HuH-7 (cell line): Measurements from ENCODE around the gene IGFBP5.

ENCODE experiments used
- DNase-seq: peaks from one replicate; pipeline ENCODE4 v3.0.0; 2011; ENCODE audit warnings: low spot score

Gene IGFBP5

DNA sequence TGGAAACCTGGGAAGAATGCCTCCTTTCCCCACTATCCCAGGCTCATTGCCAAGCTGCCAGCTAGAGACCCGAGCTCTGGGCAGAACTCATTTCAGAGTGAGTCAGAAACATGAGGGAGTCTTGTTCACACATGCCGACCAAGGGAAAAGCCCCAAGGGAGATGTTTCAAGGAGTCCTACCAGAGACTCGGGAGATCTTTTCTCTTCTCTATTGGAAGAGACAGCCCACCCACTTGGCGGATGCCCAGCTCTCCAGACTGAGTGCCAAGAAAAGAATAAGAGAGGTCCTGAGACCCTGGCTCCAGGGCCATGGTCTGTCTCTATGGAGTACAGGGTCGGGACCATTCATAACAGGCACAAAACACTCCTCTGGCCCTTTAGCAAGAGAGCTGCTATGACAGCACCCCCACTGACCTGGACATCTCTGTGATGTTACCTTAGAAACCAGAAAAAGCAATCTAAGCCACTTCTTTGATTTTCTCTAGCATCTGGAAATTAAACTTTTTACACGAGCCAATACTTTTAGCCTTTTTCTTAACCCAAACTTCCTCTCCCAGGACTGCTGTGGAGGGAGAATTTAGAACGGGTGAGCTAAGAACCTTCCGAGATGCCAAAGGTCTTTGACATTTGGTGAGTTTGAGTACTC lies 18.5 kb upstream of the IGFBP5 start:
- no peak for DNase-seq

DNA sequence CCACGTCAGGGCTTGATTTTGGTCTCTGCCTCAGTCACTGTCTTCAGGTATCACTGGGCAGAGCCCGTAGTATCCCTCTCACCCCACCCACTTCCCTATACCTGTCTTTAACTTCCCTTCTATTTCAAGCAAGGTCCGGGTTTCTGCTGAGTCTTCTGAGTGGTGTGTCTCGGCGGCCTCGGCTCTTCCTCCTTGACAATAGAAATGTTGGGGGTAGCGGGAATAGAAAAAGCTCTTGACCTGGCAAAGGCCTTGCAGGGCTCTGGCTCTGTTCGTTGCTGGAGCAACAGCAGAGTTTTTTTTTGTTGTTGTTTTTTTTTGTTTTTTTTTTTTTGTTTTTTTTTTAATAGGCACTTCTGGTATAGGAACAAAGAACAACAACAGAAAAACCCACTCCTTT lies 16.0 kb upstream of the IGFBP5 start:
- no peak for DNase-seq

DNA sequence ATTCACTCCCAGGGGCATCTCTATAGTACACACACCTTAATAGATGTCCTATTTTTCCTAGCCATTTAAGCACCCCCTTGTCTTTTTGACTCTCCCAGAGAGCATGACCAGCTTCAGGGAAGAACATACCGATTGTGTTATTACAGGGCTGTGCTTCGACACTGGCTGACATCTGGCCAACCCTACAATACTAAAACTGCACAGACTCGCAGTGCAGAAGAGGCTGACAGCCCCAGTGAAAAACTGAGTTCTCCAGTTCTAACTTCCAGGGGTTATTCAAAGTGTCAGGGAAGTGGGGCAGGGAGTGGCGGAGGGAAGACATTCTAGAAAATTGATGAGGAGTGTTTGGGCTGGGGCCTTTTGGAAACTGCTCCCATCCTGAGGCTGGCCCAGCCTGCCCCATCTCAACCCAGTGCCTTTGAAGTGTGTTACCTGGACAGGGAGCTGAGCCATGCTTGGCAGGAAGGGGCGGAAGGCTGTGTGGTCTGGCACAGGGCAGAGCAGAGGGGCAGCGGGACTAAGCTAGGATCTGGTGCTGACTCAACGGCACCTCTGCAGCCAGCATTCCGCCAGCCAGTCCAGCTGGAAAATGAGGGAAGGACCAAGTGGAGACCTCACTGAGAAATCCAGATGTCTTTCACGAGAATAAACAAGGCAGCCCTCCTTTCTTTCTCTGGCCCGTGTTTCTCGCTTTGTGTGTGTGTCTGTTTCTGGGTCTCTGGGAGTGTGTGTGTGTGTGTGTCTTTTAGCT lies 15.4 kb upstream of the IGFBP5 start:
- DNase-seq: no peak

DNA sequence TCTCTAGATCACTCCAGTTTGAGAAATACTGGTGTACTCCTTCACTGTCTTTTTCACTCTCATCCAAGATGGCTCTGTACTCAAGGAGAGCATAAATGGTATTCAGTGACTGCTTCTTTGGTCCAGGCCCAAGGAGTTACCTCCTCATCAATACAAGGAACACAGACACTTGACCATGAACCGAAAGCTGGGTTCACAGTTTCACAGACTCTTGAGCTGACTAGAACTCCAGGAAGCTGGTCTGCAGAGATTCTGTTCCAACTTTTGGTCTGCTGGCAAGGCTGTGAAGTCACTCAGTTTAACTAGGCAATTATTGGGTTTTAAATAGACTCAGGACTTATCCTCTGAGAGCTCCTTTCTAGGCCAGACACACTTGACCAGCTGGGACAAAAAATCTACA lies 7.4 kb upstream of the IGFBP5 start:
- DNase-seq: no peak

DNA sequence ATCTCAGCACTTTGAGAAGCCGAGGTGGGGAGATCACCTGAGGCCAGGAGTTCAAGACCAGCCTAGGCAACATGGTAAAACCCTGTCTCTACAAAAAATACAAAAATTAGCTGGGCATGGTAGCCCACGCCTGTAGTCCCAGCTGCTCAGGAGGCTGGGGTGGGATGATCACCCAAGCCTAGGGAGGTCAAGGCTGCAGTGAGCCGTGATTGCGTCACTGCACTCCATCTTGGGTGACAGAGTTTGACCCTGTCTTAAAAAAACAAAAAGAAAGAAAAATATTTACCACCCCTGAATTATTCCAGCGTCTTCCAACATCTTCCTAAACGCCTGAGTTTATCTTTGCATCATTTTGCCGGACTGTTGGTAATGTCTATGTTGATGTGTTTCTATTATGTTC lies 6.2 kb upstream of the IGFBP5 start:
- no peak for DNase-seq

DNA sequence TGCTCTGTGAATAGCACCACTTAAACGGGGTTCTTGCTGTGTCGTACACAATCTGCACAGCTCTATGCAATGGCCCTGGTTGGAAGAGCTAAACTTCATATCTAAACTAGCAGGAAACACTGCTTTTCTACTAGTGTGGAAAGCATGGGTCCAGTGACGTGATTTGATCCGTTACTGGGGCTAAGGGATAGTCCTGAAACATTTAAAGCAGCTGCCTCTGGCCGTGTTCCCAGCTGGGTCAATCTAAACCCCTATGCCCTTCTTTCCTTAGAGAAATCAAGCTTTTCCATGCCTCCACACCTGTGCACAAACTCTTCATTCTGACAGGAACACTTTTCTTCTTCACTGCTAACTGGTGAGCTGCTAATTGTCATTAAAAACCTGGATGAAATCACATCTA lies 5.4 kb upstream of the IGFBP5 start:
- no peak for DNase-seq

DNA sequence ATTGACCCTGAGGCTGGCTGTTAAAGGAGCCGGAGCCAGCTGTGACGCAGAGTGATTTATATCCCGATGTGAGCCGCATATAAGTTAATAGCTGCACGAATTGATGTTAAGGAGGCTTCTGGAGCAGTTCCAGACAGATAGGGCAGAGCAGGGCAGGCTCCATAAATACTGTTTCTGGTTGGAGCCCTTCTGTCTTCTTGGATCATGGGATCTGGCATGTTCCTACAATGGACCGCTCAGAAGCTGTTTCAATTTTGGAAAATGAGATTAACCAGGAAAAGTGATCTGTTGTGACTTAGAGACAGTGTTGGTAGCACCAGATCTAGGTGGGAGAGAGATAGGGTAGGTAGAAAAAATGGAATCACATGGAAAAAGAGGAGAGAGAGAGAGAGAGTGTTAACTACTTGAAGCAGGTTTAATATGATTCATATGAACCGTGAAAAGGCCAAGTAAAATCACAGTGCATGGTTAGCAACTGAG lies 4.8 kb upstream of the IGFBP5 start:
- no peak for DNase-seq

DNA sequence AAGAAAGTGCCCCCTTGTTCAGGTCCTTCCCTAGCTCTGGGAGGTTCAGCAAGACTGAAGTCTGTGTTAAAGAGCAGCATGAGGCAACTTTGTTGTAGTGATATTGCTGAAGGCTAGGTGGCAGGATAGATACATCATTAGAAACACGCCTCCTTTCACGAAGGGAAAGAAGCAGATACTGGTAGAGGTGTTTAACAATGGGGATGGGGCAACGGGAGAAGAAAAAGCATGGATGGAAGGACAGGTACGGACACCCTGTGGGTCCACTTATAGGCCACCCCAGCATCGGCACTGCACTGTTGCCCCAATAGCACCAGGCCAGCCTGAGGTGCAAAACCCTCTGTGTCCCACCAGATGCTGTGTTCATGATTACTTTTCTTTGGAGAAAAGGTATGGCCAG lies 3.5 kb upstream of the IGFBP5 start:
- no peak for DNase-seq

DNA sequence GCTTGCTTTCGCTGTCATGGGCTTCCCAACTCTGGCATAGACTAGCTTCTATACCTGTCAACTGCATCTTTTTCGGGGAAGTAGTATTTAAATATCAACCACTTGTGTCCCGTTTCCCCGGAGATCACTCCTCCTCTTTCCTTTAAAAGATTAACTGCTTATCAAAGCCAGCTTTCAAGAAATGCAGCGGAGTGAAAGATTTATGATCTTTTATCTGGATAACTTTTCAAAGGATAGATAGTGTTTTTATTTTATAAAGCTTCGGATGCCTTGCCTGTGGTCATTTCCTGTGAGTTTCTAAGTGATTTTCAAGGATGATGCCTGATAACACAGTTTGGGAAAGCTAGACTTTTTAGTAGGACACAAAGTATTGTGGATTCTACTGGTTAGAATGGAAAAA lies 2.9 kb upstream of the IGFBP5 start:
- no peak for DNase-seq

DNA sequence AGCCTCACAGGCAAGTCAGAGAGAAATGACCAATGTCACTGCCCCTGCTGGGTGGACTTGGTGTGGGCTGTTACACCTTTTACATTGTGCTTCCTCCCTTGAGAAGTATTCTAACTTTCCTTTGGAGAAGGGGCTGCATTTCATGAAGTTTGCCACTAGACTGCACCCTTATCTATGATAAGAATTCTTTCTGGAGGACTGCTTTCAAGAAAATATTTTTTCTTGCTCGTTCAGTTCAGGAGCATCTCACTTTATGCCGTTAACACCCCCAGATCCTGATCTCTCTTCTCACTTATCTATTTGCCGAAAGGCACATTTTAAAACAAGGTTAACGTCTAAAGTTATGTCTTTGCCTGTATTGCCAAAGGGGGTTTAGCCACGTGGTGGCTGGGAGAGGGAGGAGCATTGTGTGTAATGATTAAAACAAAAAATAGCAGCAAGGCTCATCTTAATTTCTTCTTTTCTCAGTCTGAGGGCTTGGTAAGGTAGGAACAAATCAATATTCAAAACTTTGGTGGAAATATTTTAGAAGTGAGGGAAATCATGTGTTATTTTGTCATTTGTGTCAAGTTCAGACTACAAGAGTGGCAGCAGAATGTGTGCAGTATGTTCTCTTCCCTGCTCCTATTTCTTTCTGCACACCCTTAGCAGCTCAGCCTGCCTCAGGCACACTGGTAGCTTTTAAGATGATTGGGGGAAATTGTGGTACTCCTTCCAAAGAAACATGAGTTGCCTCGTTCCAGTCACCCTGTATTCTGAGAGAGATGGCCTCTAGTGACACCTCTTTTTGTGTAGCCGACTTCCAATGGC lies 1.6 kb upstream of the IGFBP5 start:
- no peak for DNase-seq

DNA sequence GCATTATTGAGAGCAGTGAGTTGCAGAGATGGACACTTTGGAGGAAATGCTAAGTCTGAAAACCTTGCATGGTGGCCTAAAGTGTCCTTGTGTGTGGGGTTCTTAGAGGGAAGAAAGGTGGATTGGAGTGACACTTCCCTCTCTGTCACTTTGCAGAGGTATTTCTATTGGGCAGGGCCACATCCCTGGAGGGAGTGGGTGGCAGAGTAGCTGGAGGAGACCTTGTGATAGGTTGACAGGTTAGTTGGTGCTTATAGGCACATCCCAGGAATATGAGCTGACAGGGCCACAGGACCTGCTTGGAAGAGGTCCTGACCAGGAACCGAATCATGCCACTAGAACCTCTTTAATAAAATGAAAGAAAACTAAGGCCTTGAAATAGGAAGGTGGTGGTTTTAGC lies 972 bp upstream of the IGFBP5 start:
- no peak for DNase-seq

DNA sequence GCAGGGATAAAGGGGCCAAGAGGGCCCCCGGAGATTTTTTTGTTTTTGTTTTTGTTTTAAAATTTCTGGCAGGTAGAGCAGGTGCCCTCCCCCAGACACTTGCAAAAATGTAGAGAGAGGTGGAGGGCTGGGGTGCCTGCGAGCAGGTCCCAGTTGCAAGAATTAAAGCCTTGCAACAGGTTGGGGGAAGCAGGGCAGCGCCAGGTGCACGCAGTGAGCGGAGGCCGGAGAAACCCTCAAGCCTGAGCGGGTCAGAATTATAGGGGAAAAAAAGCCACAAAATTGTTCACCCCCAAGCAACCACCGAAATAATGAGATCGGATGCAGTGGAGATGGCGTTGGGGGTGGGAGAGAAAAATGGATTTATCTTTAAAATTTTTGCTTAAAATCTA lies 527 bp downstream of the IGFBP5 start:
- no peak for DNase-seq

DNA sequence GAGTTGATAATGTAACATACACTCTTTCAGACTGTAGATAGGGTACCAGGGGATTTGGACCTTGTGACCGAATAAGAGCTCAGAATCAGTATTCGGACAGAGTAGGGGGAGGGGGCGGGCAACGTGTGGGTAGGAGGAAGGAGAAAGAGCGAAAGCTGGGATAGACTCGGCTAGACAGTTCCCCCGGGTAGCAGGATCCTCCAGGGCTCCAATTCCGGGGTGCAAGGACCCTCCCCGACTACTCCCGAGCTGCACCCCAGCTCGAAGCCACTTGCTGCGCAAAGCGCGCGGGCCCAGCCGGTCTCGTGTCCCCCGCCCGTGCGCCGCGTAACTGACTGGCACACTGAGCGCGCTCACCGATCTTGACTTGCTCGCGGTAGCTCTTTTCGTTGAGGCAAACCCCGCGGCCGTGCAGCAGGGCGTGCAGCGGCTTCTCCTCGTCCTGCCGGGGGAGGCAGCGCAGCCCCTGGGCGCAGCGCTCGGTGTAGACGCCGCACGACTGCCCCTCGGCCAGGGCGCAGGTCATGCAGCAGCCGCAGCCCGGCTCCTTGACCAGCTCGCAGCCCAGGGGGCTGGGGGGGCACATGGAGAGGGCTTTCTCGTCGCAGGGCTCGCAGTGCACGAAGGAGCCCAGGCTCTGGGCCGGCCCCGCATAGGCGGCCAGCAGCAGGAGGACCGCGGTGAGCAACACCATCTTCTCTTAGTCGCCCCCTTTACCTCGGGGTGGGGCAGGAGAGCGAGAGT lies 1.1 kb downstream of the IGFBP5 start:
- no peak for DNase-seq

DNA sequence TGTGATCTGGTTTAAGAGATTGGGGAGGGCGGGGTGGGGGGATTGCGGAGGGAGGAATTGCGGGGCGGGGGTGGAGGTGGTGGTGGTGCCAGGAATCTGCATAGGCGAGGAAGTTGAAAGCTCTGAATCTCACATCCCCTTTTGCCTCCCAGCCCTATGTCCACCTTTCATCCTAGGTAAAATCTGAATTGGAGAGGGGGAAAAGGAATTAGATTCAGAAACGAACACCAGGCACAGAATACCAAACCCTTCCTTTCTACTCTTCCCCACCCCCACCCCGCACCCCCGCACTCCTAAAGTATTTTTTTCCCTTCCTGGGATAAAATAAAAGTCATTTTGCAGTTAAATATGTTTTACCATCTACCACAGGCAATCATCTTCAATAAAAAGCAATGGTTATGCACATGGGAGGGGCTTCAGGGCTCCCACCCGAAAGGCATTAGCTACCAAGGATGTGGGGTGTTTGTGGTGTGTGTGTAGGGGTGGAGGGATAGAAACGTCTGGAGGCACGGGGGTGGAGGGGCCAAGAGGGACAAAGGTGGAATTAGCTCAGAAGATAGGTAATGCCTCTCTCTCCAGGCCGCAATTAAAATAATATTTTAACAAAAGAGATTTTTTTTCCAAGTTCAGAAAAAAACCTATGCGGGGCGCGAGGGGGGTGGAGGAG lies 1.8 kb downstream of the IGFBP5 start:
- no peak for DNase-seq

DNA sequence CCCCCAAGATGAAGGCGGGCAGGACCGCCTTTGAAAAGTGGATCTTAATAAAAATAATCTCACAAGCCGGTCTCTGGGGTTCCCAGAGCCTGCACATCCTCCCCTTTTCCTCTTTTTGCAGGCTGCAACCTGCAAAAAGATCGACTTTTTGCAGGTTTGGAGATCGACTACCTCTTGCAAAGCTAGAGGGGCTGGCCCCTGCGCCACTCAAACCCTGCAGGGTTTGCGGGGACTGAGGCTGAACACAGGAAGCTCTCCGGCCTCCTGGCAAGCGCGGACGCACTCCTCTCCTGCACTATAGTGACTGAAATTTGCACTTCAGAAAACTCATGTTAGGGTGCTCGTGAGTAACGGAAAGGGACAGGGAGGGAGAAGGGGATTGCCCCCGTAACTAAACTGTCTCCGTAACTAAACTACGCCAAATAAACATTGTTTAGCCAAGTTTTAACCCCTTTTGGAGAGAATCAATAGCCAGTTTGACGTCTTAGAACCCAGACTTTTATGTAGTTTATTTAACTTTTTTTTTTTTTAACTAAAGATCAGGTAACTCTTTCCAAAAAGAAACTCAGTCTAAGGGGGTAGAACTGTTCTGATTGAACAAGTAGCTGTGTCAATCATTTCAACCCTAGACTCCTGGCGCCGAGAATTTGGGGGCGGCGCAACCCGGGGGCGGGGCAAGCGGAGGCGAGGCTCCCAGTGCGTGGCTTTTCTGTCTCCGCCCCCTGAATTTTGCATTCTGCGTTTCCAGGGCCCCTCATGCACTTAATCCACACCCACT lies 2.5 kb downstream of the IGFBP5 start:
- peak; percentile 88 for DNase-seq

DNA sequence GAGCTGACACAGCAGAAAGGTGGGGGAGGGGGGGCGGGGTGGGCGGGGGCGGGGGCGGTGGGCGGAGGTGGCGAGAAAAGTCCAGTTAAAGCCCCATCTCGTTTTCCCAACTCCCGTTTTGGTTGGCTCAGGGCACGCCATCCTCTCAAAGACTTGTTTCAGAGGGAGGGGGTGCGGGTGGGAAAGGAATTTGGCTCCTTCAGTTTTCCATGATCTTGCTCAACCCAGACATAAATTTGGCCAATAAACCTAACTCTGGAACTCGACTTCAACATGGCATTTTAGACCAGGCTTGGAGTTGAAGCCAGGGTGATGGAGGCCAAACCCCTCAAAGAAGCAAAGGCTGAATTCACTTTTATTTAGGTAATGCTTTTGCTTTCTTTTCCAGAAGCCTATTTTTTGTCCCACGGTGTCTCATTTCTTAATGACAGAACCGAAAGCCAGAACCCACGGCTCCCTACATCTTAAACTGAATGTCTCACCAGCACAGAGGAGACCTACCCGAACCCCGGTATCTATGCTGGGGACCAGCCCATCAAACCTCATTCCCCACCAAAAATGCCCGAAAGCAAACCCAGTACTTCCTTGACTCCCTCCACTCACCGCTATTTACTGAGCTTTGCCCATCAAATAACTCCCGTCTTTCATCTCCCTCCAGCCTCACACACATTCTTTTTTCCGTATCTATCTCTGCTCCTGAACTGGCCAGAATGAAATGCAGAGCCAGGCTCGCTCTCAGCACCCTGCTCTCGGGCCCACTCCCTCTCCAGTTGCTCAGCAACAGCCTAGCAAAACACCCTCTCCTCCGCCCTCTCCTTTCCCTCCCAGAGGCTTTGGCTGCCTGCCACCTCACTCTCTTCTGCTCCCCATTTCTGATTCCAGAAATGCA lies 4.3 kb downstream of the IGFBP5 start:
- no peak for DNase-seq

DNA sequence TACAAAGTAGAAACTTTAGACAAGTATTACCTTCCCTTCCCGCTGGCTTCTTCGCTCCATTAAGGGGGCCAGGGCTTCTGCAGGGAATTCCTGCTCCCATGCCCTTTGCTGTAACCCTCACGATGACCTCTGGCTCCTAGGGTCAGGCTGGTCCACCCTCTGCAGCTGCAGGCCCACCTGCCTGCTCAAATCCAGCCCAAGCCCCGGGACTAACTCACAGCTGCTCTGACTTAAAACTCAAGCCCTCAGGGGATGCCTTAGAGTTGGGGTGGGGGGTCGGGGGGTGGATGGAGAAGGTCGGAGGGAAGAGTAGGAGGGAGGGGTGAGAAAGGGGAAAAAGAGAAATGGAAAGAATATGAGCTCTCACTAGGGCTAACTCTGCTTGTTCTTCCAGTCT lies 4.9 kb downstream of the IGFBP5 start:
- DNase-seq: no peak

DNA sequence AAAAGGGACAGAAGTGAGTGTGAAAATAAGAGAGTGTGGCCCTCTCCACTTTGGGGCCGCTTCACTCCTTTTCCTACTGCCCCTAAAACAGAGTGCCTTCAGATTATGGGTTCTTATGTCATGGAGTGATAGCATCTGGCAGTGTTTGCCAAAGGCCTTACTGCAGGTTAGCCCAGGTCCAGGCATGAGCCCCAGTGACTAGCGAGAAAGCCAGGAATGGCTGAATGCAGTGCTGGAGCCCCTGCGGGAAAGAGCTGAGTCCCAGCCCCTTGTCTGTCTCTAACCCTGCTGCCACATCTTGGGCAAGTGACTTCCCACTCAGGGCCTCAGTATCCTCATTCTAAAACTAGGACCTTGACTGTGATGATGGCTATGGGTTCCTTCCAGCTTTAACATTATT lies 6.0 kb downstream of the IGFBP5 start:
- DNase-seq: no peak

DNA sequence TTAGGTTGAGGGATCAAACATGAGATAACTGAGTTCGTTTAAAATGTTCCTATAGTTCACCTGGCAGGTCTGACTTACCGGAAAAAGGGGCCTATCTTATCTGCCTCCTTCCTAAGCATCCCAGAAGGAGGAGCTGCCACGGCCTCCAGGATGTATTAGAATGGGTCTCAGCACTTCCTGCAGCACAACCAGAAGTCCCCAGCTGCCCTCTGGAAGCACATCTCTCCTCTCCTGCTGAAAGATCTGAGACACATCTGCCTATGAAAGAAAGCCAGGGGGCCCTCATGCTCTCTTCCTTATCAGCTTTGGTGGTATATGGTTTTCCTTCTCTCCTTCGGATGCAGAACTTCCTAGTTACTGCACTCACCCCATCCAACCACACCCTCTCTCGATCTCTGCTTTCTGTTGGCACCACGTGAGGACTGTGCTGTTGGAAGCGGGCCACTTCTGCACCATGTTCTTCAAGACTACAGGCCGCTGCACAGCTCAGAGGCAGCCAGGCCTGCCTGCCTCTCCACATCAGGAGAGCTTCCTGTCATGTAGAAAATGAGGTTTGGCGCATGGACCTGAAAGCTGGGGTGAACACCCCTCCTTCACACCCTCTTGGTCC lies 6.5 kb downstream of the IGFBP5 start:
- no peak for DNase-seq

DNA sequence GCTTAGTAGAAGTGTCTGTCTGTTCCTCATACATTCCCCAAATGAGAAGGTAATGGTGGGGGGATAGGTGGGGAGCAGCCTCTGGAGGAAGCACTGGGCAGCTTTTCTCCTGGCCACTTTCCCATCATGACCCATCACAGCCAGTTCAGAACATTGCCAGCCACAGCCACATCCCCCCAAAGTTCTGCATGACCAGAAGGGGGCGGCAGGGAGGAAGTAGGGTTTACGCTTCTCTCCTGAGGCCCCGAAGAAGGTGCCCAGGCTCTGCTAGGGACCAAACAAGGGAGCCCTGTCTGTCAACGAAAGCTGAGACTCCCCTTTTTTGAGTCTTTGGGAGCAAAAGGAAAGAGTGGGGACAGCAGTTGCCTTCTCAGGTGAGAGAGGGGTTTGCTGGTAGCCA lies 7.7 kb downstream of the IGFBP5 start:
- DNase-seq: peak; percentile 71
